ENCODE results near the gene GNS. TPM values are rescaled to one million over a fixed set of nuclear protein-coding genes. Genes with fewer than 3 reads are reported as not detected.

GNS gene
- total RNA-seq: 28.9 TPM

- ATAC-seq: peak; percentile 97
Measured at GRCh38 chr12:64759035-64759894, at the start of gene GNS. GNS (minus strand) TSS chr12:64759406; CDS start chr12:64759276, 130 bp downstream.

DNA sequence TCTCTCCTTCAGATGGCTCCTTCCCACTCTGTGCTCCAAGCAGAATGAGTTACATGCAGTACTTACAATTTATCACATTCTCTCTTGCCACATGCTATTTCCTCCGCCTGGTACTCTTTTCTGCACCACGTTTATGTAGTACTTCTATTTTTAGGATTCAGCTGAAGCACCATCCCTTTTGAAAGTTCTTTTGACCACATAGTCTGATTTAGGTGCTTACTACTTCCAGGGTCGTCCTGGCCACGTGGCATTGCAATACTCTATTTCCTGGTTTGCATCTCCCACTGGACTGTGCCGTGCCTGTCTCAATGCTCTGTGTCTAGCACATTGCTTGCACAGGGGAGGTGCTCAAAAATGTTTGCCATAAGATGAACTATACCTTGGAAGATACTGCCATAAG is 48.9 kb upstream of the GNS start:
- no peak for ATAC-seq

DNA sequence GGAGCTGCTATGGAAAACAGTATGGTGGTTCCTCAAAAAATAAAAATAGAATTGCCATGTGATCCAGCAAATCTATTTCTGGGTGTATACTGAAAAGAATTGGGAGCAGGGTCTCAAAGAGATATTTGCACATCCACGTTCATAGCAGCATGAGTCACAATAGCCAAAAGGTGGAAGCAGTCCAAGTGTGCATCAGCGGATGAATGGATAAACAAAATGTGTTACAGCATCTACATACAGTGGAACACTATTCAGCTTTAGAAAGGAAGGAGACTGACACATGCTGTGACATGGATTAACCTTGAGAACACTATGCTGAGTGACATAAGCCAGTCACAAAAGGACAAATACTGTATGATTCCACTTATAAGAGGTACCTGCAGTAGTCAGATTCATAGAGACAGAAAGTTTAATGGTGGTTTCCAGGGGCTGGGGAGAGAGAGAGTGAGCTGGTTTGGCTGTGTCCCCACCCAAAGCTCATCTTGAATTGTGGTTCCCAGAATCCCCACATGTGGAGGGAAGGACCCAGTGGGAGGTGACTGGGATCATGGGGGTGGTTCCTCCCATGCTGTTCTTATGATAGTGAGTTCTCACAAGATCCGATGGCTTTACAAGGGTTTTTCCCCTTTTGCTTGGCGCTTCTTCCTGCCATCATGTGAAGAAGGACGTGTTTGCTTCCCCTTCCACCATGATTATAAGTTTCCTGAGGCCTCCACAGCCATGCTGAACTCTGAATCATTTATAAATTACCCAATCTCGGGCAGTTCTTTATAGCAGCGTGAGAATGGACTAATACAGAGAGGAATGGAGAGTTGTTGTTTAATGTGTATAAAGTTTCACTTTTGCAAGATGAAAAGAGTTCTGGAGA is 47.6 kb upstream of the GNS start:
- ATAC-seq: peak; percentile 26

DNA sequence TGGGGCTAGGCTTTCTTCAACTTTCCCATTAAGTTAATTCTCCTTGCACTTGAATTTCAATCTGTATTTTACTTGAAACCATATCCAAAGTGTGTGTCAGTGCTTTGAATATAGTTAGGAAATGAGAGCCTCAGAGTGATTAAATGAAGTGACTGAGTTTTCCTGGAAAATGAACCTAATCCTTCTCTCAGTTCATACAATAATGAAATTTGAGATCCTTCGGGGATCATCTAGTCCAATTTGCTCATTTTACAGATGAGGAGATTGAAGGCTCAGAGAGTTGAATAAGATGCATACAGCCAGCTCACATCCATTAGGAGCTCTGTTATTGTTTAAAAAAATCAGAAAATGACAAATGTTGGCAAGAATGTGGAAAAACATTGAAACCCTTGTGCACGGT is 47.0 kb upstream of the GNS start:
- ATAC-seq: no peak

- peak; percentile 52 for ATAC-seq
Measured at GRCh38 chr12:64802180-64802775, 43.1 kb upstream of the GNS start.

- ATAC-seq: peak; percentile 35
Measured at GRCh38 chr12:64801381-64801780, 42.2 kb upstream of the GNS start.

- no peak for ATAC-seq
Measured at GRCh38 chr12:64800640-64801039, 41.4 kb upstream of the GNS start.

DNA sequence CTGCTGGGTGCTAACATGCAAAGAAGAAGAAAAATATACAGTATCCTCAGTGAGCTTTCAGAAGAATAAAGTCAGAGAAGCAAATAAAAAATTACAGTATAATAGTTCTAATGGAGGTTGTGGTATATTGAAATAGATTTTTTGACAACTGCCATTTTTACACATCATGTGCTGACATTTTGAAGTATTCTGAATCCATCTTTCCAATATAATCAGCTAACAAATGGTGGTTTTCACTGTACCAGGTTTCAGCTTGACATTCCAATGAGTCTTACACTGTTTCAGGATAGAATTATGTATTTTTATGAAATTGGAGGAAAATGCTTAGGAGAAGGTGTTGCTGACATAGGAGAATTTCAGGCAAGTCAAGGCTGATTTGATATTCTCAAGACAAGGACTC is 39.0 kb upstream of the GNS start:
- no peak for ATAC-seq

GRCh38 chr12:64797156-64797555 is 38.0 kb upstream of the GNS start:
- ATAC-seq: no peak

GRCh38 chr12:64796205-64796845 is 37.1 kb upstream of the GNS start:
- peak; percentile 96 for ATAC-seq

DNA sequence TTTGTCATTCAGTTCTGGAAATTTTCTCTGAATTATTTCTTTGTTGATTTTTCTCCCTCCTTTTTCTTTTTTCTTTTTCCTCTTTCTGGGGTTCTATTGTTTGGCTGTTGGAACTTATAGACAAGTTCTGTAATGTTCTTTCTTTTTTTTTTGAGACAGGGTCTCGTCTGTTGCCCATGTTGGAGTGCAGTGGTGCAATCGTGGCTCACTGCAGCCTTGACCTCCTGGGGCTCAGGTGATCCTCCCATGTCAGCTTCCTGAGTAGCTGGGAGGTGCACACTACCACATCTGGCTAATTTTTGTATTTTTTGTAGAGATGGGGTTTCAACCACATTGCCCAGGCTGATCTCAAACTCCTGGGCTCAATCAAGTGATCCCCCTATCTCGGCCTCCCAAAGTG is 35.1 kb upstream of the GNS start:
- ATAC-seq: no peak

DNA sequence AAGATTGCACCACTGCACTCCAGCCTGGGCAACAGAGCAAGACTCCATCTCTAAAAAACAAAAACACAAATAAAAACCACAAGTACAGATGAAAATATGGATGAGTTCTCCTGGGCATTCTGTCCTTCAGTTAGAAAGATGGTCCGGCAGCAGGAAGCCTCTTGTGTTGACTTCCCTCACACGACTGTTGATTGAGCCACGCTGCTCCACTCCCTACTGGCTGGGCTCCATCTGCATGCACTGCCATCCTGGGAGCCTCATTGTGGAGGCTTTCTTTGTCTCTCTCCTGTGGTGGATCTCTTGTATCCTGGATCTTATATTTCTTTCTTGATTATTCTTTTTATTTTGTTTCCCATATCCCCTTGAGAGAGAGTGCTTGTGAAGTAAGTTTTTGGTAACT is 34.4 kb upstream of the GNS start:
- ATAC-seq: no peak

- no peak for ATAC-seq
Measured at GRCh38 chr12:64792128-64792527, 32.9 kb upstream of the GNS start.

DNA sequence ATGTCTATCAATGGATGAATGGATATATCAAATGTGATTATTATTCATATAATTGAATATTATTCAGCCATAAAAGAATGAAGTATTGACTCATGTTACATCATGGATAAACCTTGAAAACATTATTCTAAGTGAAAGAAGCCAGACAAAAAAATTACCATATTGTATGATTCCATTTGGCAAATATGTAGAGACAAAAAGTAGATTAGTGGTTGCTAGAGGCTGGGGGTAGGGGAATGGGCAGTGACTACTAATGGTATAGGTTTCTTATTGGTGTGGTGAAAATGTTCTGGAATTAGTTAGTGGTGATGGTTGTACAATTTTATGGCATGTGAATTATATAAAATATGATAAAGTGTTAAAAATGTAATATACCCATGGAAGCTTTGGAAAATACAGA is 31.8 kb upstream of the GNS start:
- ATAC-seq: no peak

GRCh38 chr12:64790166-64790565 is 31.0 kb upstream of the GNS start:
- ATAC-seq: no peak

- ATAC-seq: no peak
Measured at GRCh38 chr12:64785838-64786237, 26.6 kb upstream of the GNS start.

- ATAC-seq: no peak
Measured at GRCh38 chr12:64782191-64782876, 23.1 kb upstream of the GNS start.

DNA sequence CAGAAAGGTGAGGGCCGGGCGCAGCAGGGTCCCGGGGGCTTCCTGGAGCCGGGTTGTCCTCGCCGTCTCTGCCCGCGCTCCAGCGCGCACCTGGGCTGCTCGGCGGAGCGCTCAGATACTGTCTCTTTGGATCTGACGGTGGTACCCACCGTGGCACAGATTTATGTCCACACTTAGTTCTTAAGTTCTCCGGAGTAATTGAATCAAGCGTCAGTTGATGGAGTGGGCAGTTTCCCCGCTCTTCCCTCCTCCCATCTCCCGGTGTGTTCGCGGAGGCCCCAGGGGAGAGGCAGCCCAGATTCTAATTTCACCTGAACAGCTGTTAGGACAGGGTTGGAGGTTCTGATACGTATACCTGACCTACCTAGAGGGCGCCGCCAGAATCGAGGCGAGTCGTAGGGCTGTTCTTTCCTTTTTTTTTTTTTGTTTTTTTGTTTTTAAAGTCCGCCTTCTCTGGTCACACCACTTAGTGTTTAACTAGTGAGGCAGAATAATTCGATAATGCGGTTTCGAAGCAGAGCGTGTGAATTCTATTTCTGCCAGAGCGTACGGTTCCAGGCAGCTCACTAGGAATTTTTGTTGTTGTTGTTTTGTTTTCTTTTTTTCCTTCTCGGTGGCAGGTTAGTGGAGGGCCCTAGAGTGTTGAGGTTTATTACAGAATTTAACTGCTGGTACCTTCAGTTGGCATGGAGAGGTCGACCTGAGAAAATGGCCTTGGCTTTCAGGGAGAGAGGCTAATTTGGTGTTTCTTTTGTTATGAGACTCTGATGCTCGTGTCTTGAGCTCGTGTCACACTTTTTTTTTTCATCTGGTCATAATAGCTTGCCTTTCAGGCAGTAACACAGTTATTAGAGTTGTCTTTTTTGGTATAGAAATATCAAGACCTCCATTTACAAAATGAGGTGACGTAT is 22.3 kb upstream of the GNS start:
- ATAC-seq: peak; percentile 40

DNA sequence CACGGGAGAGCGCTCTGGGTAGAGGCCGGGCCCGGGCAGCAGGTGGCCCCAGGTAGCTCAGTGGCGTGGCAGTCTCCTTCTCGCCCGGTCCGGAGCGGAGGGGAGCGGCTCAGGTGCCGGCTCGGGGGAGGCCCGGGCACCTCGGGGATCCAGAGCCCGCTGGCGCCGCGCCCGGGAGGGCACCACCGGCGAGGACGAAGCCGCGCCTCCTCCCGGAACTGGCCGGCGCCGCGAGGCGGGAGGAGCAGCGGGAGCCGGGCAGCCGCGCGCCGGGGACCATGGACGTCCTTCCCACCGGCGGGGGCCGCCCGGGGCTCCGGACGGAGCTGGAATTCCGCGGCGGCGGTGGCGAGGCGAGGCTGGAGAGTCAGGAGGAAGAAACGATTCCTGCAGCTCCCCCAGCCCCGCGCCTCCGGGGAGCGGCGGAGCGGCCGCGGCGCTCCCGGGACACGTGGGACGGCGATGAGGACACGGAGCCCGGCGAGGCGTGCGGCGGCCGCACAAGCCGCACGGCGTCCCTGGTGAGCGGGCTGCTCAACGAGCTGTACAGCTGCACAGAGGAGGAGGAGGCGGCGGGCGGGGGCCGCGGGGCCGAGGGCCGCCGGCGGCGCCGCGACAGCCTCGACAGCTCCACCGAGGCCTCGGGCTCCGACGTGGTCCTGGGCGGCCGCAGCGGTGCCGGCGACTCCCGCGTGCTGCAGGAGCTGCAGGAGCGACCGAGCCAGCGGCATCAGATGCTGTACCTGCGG is 21.5 kb upstream of the GNS start:
- ATAC-seq: peak; percentile 83

DNA sequence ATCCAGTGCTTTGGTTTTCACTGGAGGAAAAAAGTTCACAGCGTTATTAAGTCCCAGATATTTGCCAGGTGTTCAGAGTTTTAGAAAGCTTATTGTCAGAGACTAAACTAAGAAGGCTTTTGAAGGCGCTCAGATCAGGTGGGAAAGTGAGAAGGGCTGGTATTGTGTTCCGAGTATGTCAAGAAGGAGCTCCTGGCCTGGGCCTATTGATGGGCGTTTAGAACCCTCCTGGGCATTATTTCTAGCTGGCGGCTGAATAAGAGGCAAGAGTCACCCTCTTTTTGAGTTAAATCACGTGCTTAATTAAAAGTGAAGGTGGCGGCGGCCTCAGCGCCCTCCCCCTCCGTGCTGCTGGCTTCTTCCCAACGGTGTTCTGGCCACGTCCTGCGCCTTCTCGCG is 20.9 kb upstream of the GNS start:
- no peak for ATAC-seq
